ENCODE data around the gene LRMDA. TPM values are rescaled to one million over a fixed set of nuclear protein-coding genes. Genes with fewer than 3 reads are reported as not detected.

LRMDA gene
- total and polyA plus RNA-seq, 2 of the 4 experiments (the other 2 are of a cell fraction), result 0.07 TPM; not detected in 1

- CTCF ChIA-PET, result no interaction called here
- no peaks in the 10 kb centered on the region for H4K20me1 ChIP-seq (ENCODE audit: insufficient read depth, low read length)
- H2AK5ac ChIP-seq (ENCODE audit: low read depth, low read length), result no peak overlapping the region
- no peaks in the 10 kb centered on the region; the same call in 1 of the 2 replicates for H3K27me3 ChIP-seq (ENCODE audit: control insufficient read depth, insufficient read depth, low read length)
- no peak overlapping the region for H2BK15ac ChIP-seq (ENCODE audit: low read depth, low read length)
- H3K56ac ChIP-seq (ENCODE audit: extremely low read depth, insufficient read depth, low read length), result no peak overlapping the region
- no peak overlapping the region for H2BK5ac ChIP-seq (ENCODE audit: low read depth, low read length, poor library complexity, severe bottlenecking)
- DNase-seq, result no peak
- no peak overlapping the region for H3K9ac ChIP-seq (ENCODE audit: low read depth, low read length)
- no peaks in the 10 kb centered on the region for H3K9me1 ChIP-seq (ENCODE audit: insufficient read depth, low read length)
- H3K9me3 ChIP-seq (ENCODE audit: control insufficient read depth, insufficient read depth, low read length), result no peaks in the 10 kb centered on the region
- no peak overlapping the region for H2BK20ac ChIP-seq (ENCODE audit: low read depth, low read length)
- TF ChIP-seq MAZ (IDR thresholded peaks at IDR 0.05; ENCODE audit: borderline replicate concordance, low read depth, low read length) (no peak), BHLHE40 (IDR thresholded peaks at IDR 0.05; ENCODE audit: low read depth, low read length) (no peak), USF2 (IDR thresholded peaks at IDR 0.05; ENCODE audit: low read depth, low read length) (no peak), POLR2A (IDR thresholded peaks at IDR 0.05; ENCODE audit: low read depth, low read length) (no peak), MAFK (IDR thresholded peaks at IDR 0.05; ENCODE audit: low read depth, low read length) (no peak), CTCF (conservative IDR thresholded peaks at IDR 0.05; ENCODE audit: low read depth, low read length) (no peak), SMC3 (IDR thresholded peaks at IDR 0.05; ENCODE audit: low read depth, low read length) (no peak), FOS (IDR thresholded peaks at IDR 0.05; ENCODE audit: low read depth, low read length) (no peak), RFX5 (IDR thresholded peaks at IDR 0.05; ENCODE audit: low read depth, low read length) (no peak), CEBPB (IDR thresholded peaks at IDR 0.05; ENCODE audit: low read depth, low read length) (no peak), RCOR1 (IDR thresholded peaks at IDR 0.05; ENCODE audit: insufficient replicate concordance, low read length) (no peak), ELK1 (IDR thresholded peaks at IDR 0.05; ENCODE audit: borderline replicate concordance, low read depth, low read length) (no peak), CHD1 (IDR thresholded peaks at IDR 0.05; ENCODE audit: low read depth, low read length) (no peak), MXI1 (IDR thresholded peaks at IDR 0.05; ENCODE audit: borderline replicate concordance, low read depth, low read length) (no peak), NFE2L2 (IDR thresholded peaks at IDR 0.05; ENCODE audit: low read depth, low read length) (no peak), RAD21 (IDR thresholded peaks at IDR 0.05; ENCODE audit: low read length) (no peak)
- H3K23ac ChIP-seq (ENCODE audit: low read depth, low read length), result no peak overlapping the region
- H4K8ac ChIP-seq (ENCODE audit: low read depth in 2 of 2, low read length in 2 of 2), result no peak overlapping the region
- H3K27ac ChIP-seq (ENCODE audit: insufficient read depth, low read length), result no peak overlapping the region
- H3K18ac ChIP-seq (ENCODE audit: low read depth, low read length), result no peak overlapping the region
- no peak overlapping the region for H3K14ac ChIP-seq (replicated peaks; ENCODE audit: low read depth, low read length)
- in situ Hi-C loops (cut with MboI; ENCODE audit: low sequenced_read_pairs), result no loop called here
- H3K36me3 ChIP-seq (ENCODE audit: control insufficient read depth, insufficient read depth, low read length), result no peaks in the 10 kb centered on the region
- intact Hi-C loops (cut with micrococcal nuclease), result no loop called here
- no peak overlapping the region for H2AFZ ChIP-seq (replicated peaks; ENCODE audit: low read length, poor library complexity)
- no peak overlapping the region for H3K4me3 ChIP-seq (ENCODE audit: insufficient read depth, low read depth, low read length)
- ATAC-seq (ENCODE audit: low read depth), result no peak
- no TSS peak for BruUV-seq (replicated peaks)
- no peak overlapping the region for H2AK9ac ChIP-seq (replicated peaks; ENCODE audit: low read depth, low read length, poor library complexity)
- H2BK120ac ChIP-seq (ENCODE audit: low read depth, low read length), result no peak overlapping the region
- H3K4me2 ChIP-seq (ENCODE audit: low read depth, low read length), result no peak overlapping the region
- no peak overlapping the region for H4K91ac ChIP-seq (ENCODE audit: insufficient read depth, low read depth, low read length)
- no peak overlapping the region for H4K5ac ChIP-seq (ENCODE audit: low read depth, low read length)
- H3K79me1 ChIP-seq (ENCODE audit: low read depth in 1 of 2, low read length in 2 of 2), result no peaks in the 10 kb centered on the region
- POLR2A ChIA-PET (ENCODE audit: unreplicated experiment), result no interaction called here
- dilution Hi-C loops (cut with HindIII; ENCODE audit: low sequenced_read_pairs, unreplicated experiment), result no loop called here
- no peaks in the 10 kb centered on the region for H3K4me1 ChIP-seq (ENCODE audit: control insufficient read depth, insufficient read depth, low read length)
- WGBS, 2 experiments (ENCODE audit: extremely low coverage in 2 of 2, insufficient read length in 1 of 2), result no CpG with 5 or more reads among the region's 1 CpG
- no peak overlapping the region for H3K4ac ChIP-seq (ENCODE audit: low read depth, low read length)
Measured at GRCh38 chr10:75685187-75685586, 253.8 kb downstream of the LRMDA start.

Measured in IMR-90 (cell line).